HepG2 (cell line): ENCODE results near the gene GDA. TPM values are rescaled to one million over a fixed set of nuclear protein-coding genes. Genes with fewer than 3 reads are reported as not detected.

Source experiments
- ATAC-seq: fragments of 200-7000 bp; cut with Tn5 transposase; 3 replicates; pipeline ENCODE4 v1.9.1; 2020; ENCODE audit warnings: mild to moderate bottlenecking, moderate library complexity
- BruUV-seq: library from RNA; stranded (reverse); fragments of 400-500 nt; replicated peaks from 2 replicates; lab custom pipeline; 2021; lab: Mats Ljungman, UMichigan
- CTCF ChIA-PET: fragments of 300-600 bp; formaldehyde crosslinking; extraction: SDS; loops from one replicate; lab custom pipeline; 2021; ENCODE audit warnings: low total read pairs, inconsistent platforms, low intra/inter-chr PET ratio; lab: Yijun Ruan, JAX
- POLR2A ChIA-PET: fragments of 350-600 bp; sonication (Branson Sonifier 250); formaldehyde crosslinking; loops from one replicate; lab custom pipeline; 2020; ENCODE audit warnings: antibody characterized with exemption, inconsistent platforms; lab: Yijun Ruan, JAX
- DNase-seq: peaks from one replicate; pipeline ENCODE4 v3.0.0-alpha.2; 2015; ENCODE audit warnings: low spot score
- FAIRE-seq: peaks from 3 replicates; lab custom pipeline; 2011; peaks lifted over from hg19 to GRCh38; lab: Jason Lieb, UNC
- H2AFZ ChIP-seq: one replicate; pipeline ENCODE4 v1.6.1; 2011; ENCODE audit warnings: low read length, inconsistent platforms
- H3K27ac ChIP-seq: fragments of 300-600 bp; 3 replicates; pipeline ENCODE4 v1.8.0; 2011; ENCODE audit warnings: mixed run types, mild to moderate bottlenecking, mixed read lengths, low read length, inconsistent platforms; ENCODE audit not compliant: insufficient read depth; ENCODE audit errors: extremely low read length
- H3K27me3 ChIP-seq, 2 experiments: fragments of 200-600 bp in 1 of 2; 2 replicates in 1 of 2; 3 replicates in 1 of 2; pipeline versions ENCODE4 v1.6.0 to v1.8.0; 2011; ENCODE audit warnings: low read length in 2 of 2, mild to moderate bottlenecking in 2 of 2, moderate library complexity in 2 of 2, inconsistent platforms in 1 of 2; ENCODE audit not compliant: insufficient read depth in 2 of 2, control insufficient read depth in 1 of 2
- H3K36me3 ChIP-seq, 2 experiments: fragments of 200-600 bp in 1 of 2; replicated peaks in 1 of 2; 2 replicates in 1 of 2; 3 replicates in 1 of 2; pipeline versions ENCODE4 v1.5.1 to v1.8.0; 2011; ENCODE audit warnings: low read length in 2 of 2, inconsistent platforms in 1 of 2; ENCODE audit not compliant: insufficient read depth in 2 of 2, control insufficient read depth in 1 of 2
- H3K4me1 ChIP-seq: 2 replicates; pipeline ENCODE4 v1.5.1; 2012; ENCODE audit warnings: low read length, inconsistent platforms; ENCODE audit not compliant: insufficient read depth
- H3K4me2 ChIP-seq: 2 replicates; pipeline ENCODE4 v1.6.0; 2011; ENCODE audit warnings: low read depth, low read length, inconsistent platforms
- H3K4me3 ChIP-seq, 3 experiments: fragments of 200-600 bp in 1 of 3; sonication (generic), shearing (Covaris generic) in 1 of 3; replicated peaks in 1 of 3; 2 replicates each; pipeline ENCODE4 v1.5.1; 2011 to 2016; ENCODE audit warnings: low read length in 3 of 3, inconsistent platforms in 2 of 3, low read depth in 2 of 3, mild to moderate bottlenecking in 2 of 3, control low read depth in 1 of 3, mixed read lengths in 1 of 3; ENCODE audit not compliant: insufficient read depth in 1 of 3
- H3K79me2 ChIP-seq: one replicate; pipeline ENCODE4 v1.6.1; 2011; ENCODE audit warnings: low read length, inconsistent platforms; ENCODE audit not compliant: insufficient read depth
- H3K9ac ChIP-seq: 2 replicates; pipeline ENCODE4 v1.6.0; 2011; ENCODE audit warnings: mild to moderate bottlenecking, low read depth, low read length, inconsistent platforms; ENCODE audit not compliant: insufficient read depth
- H3K9me3 ChIP-seq: 2 replicates; pipeline ENCODE4 v1.5.1; 2012; ENCODE audit warnings: mild to moderate bottlenecking, low read length
- H4K20me1 ChIP-seq: 2 replicates; pipeline ENCODE4 v1.6.0; 2011; ENCODE audit warnings: inconsistent platforms, mild to moderate bottlenecking, low read length, moderate library complexity; ENCODE audit not compliant: insufficient read depth
- FIP1L1 ChIP-seq: fragments of 200-400 bp; formaldehyde crosslinking; IDR thresholded peaks from 2 replicates; pipeline ENCODE4 v1.6.1; 2018; ENCODE audit warnings: low read depth, mild to moderate bottlenecking, low read length, moderate library complexity, borderline replicate concordance; ENCODE audit not compliant: insufficient read depth
- ZBTB2 ChIP-seq: sonication (generic); formaldehyde crosslinking; IDR thresholded peaks from 2 replicates; pipeline ENCODE4 v1.8.0; 2022; ENCODE audit warnings: low read depth, missing genetic modification reagents
- ZNF280B ChIP-seq: sonication (generic); formaldehyde crosslinking; IDR thresholded peaks from 2 replicates; pipeline ENCODE4 v1.5.0; 2020; ENCODE audit warnings: missing genetic modification reagents, mild to moderate bottlenecking, borderline replicate concordance
- ZNF282 ChIP-seq: fragments of 450-650 bp; IDR thresholded peaks from 2 replicates; pipeline ENCODE4 v1.6.1; 2018; ENCODE audit not compliant: partially characterized antibody
- ZNF850 ChIP-seq: sonication (generic); formaldehyde crosslinking; conservative IDR thresholded peaks from 2 replicates; pipeline ENCODE4 v1.9.0; 2021; ENCODE audit warnings: mild to moderate bottlenecking, missing genetic modification reagents
- WGBS: methylation state at CpG from one replicate; pipeline ENCODE4 v1.1.6; 2017; ENCODE audit warnings: low lambda C conversion rate; 5-methylcytosine and 5-hydroxymethylcytosine counted together
- in situ Hi-C: cut with HindIII; loops from 2 replicates; pipeline ENCODE4 v1.10.0; 2017; ENCODE audit warnings: low pct_unique_long_range_greater_than_20kb; ENCODE audit not compliant: extremely low pct_ligation_motif_present
- intact Hi-C: fragments of 100-400 bp; cut with micrococcal nuclease; formaldehyde crosslinking; loops from one replicate; pipeline ENCODE4 v1.10.0; 2022; ENCODE audit not compliant: unreplicated experiment
- polyA plus RNA-seq, 8 experiments: library from polyadenylated mRNA; depleted of rRNA in 3 of 8; stranded (reverse) in 7 of 8; unstranded in 1 of 8; fragments of >200 nt; fragmentation: Illumina TruSeq in 4 of 8; extraction: Trizol in 4 of 8; gene quantifications; 2 replicates each; pipeline versions ENCODE4 v1.2.1 to v1.2.3, GENCODE V29; 2011 to 2016; ENCODE audit warnings: low read depth in 4 of 8, missing spikeins in 1 of 8, mixed read lengths in 1 of 8; ENCODE audit not compliant: insufficient read depth in 1 of 8
- total RNA-seq, 5 experiments: library from RNA; depleted of rRNA; stranded (reverse); fragments of >200 nt; fragmentation: Illumina TruSeq; extraction: Trizol; gene quantifications; 2 replicates each; pipeline ENCODE4 v1.2.3, GENCODE V29; 2016; ENCODE audit warnings: low read depth in 1 of 5

Gene GDA
- total and polyA plus RNA-seq, 2 of the 13 experiments (the other 11 are each of a cell fraction or from before 2014, with no cell fraction given): 0.15 to 0.99 TPM

- POLR2A ChIA-PET: no interaction called here
- in situ Hi-C loops: loop anchor here (25.0 kb wide), 1 partner anchor 101 kb away; no protein-coding TSS in a partner anchor
Measured at GRCh38 chr9:72137697-72138365, 11.4 kb upstream of the GDA start.

More at GRCh38 chr9:72137697-72138365, 11.4 kb upstream of the GDA start:
- FAIRE-seq (no peak), DNase-seq (no peak), ATAC-seq (no peak)
- H3K4me2 ChIP-seq: no peak overlapping the region
- BruUV-seq: no TSS peak
- H3K27ac ChIP-seq: no peak overlapping the region
- H3K4me3 ChIP-seq: no peak overlapping the region
- CTCF ChIA-PET: no interaction called here
- no peak overlapping the region for H3K9ac ChIP-seq
- no peaks in the 10 kb centered on the region for H3K79me2 ChIP-seq
- H3K4me1 ChIP-seq: peaks cover 20% of the 10 kb centered on the region
- intact Hi-C loops: loop anchor here (10.0 kb wide), 1 partner anchor 687 kb away; no protein-coding TSS in a partner anchor
- H4K20me1 ChIP-seq: no peaks in the 10 kb centered on the region
- 30% methylated on average over 6 of the region's 6 CpGs for WGBS
- H3K27me3 ChIP-seq: peaks cover 0 to 17% of the 10 kb centered on the region in 2 experiments; a peak in 2 of 5 replicates
- H3K9me3 ChIP-seq: no peaks in the 10 kb centered on the region
- no peak for TF ChIP-seq ZNF282
- TF ChIP-seq ZBTB2: no peak
- TF ChIP-seq ZNF850: peak; percentile 92; the same call in 1 of the 2 replicates
- TF ChIP-seq FIP1L1: no peak
- TF ChIP-seq ZNF280B (CRISPR knock-in tag): no peak
- no peaks in the 10 kb centered on the region for H3K36me3 ChIP-seq
- no peak overlapping the region for H2AFZ ChIP-seq
